B cell (primary cell): ENCODE measurements around the gene PRDM2.

ENCODE experiments used
- EZH2 ChIP-seq: IDR thresholded peaks from 2 replicates; pipeline ENCODE4 v1.6.1; 2012; ENCODE audit warnings: borderline replicate concordance, low read depth, mild to moderate bottlenecking, moderate library complexity, low read length; ENCODE audit not compliant: insufficient read depth, poor library complexity, severe bottlenecking
- TF ChIP-seq, protein P1 (sequence below): fragments of 200-600 bp; IDR thresholded peaks from one replicate; pipeline ENCODE4 v1.8.0; 2022; ENCODE audit warnings: antibody characterized with exemption, mild to moderate bottlenecking

DNA sequence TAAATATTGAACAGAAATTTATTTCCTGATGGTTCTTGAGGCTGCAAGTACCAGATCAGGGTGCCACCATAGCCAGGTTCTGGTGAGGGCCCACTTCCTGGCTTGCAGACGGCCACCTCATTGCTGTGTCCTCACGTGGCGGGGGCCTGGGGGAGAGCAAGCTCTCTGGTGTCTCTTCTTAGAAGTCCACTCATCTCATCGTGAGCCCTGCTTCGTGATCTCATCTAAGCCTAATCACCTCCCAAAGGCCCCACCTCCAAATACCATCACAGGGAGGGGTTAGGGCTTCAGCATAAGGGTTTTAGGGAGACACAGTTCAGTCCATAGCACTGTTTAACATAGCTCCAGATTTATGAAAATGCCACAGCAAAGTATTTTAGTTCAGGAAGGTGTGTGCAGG, 119.7 kb downstream of the PRDM2 start:
- TF ChIP-seq, protein P1, sequence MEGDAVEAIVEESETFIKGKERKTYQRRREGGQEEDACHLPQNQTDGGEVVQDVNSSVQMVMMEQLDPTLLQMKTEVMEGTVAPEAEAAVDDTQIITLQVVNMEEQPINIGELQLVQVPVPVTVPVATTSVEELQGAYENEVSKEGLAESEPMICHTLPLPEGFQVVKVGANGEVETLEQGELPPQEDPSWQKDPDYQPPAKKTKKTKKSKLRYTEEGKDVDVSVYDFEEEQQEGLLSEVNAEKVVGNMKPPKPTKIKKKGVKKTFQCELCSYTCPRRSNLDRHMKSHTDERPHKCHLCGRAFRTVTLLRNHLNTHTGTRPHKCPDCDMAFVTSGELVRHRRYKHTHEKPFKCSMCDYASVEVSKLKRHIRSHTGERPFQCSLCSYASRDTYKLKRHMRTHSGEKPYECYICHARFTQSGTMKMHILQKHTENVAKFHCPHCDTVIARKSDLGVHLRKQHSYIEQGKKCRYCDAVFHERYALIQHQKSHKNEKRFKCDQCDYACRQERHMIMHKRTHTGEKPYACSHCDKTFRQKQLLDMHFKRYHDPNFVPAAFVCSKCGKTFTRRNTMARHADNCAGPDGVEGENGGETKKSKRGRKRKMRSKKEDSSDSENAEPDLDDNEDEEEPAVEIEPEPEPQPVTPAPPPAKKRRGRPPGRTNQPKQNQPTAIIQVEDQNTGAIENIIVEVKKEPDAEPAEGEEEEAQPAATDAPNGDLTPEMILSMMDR: no peak
- TF ChIP-seq EZH2: no peak
